Measurements from ENCODE around the gene CHDH. TPM values are rescaled to one million over a fixed set of nuclear protein-coding genes. Genes with fewer than 3 reads are reported as not detected.

The CHDH gene
- total RNA-seq, 1 experiment from 2014 or later: 5.1 TPM

GRCh38 chr3:53775834-53776251 is 70.4 kb downstream of the CHDH start:
- Histone ChIP-seq H3F3A (ENCODE audit: low read length, unreplicated experiment) (no peaks in the 10 kb centered on the region), H3K4me3 (ENCODE audit: low read length) (no peak overlapping the region), H4K20me1 (ENCODE audit: low read length) (no peaks in the 10 kb centered on the region), H3K9ac (ENCODE audit: low read length) (no peak overlapping the region), H2AFZ (ENCODE audit: low read length) (no peak overlapping the region), H3K79me2 (ENCODE audit: low read length) (no peaks in the 10 kb centered on the region), H3K9me2 (replicated peaks; ENCODE audit: low read length) (no peaks in the 10 kb centered on the region), H3K4me1 (ENCODE audit: insufficient read depth, low read length) (no peaks in the 10 kb centered on the region), H3K4me2 (ENCODE audit: low read length) (no peak overlapping the region), H3K9me3 (ENCODE audit: low read length) (no peaks in the 10 kb centered on the region), H3K36me3 (ENCODE audit: low read depth, low read length) (no peaks in the 10 kb centered on the region), H3K27me3 (ENCODE audit: low read length) (peaks cover 84% of the 10 kb centered on the region), H3K27ac (ENCODE audit: low read length) (no peak overlapping the region)
- DNase-seq: peak; percentile 59
- no TSS peak for BruUV-seq (replicated peaks)
- no peak for ATAC-seq
- ChIA-PET CTCF (no interaction called here), POLR2A (ENCODE audit: unreplicated experiment) (no interaction called here)
- no peak for TF ChIP-seq EZH2 (IDR thresholded peaks at IDR 0.05; ENCODE audit: low read length, unreplicated experiment)
- no peak for TF ChIP-seq CTCF (conservative IDR thresholded peaks at IDR 0.05; ENCODE audit: low read depth, low read length)
- TF ChIP-seq EZH2phosphoT487 (IDR thresholded peaks at IDR 0.05; ENCODE audit: borderline replicate concordance, low read length): no peak
- intact Hi-C loops (cut with micrococcal nuclease): no loop called here

- Histone ChIP-seq H3F3A (ENCODE audit: low read length, unreplicated experiment) (no peaks in the 10 kb centered on the region), H3K27me3 (ENCODE audit: low read length) (peaks cover 90% of the 10 kb centered on the region), H3K9me2 (replicated peaks; ENCODE audit: low read length) (no peaks in the 10 kb centered on the region), H2AFZ (ENCODE audit: low read length) (no peak overlapping the region), H3K36me3 (ENCODE audit: low read depth, low read length) (no peaks in the 10 kb centered on the region), H3K27ac (ENCODE audit: low read length) (no peak overlapping the region), H3K4me2 (ENCODE audit: low read length) (no peak overlapping the region), H3K4me1 (ENCODE audit: insufficient read depth, low read length) (no peaks in the 10 kb centered on the region), H3K4me3 (ENCODE audit: low read length) (no peak overlapping the region), H3K9me3 (ENCODE audit: low read length) (no peaks in the 10 kb centered on the region), H4K20me1 (ENCODE audit: low read length) (no peaks in the 10 kb centered on the region), H3K79me2 (ENCODE audit: low read length) (no peaks in the 10 kb centered on the region), H3K9ac (ENCODE audit: low read length) (no peak overlapping the region)
- POLR2A ChIA-PET (ENCODE audit: unreplicated experiment): no interaction called here
- CTCF ChIA-PET: no interaction called here
- TF ChIP-seq EZH2phosphoT487 (IDR thresholded peaks at IDR 0.05; ENCODE audit: borderline replicate concordance, low read length) (no peak), EZH2 (IDR thresholded peaks at IDR 0.05; ENCODE audit: low read length, unreplicated experiment) (no peak), CTCF (conservative IDR thresholded peaks at IDR 0.05; ENCODE audit: low read depth, low read length) (no peak)
- DNase-seq: no peak
- no TSS peak for BruUV-seq (replicated peaks)
- no peak for ATAC-seq
- intact Hi-C loops (cut with micrococcal nuclease): no loop called here
Measured at GRCh38 chr3:53775018-53775417, 71.2 kb downstream of the CHDH start.

- no peak for DNase-seq
- POLR2A ChIA-PET (ENCODE audit: unreplicated experiment): no interaction called here
- H3K79me2 ChIP-seq (ENCODE audit: low read length): no peaks in the 10 kb centered on the region
- CTCF ChIA-PET: no interaction called here
- H3K27me3 ChIP-seq (ENCODE audit: low read length): peaks cover 91% of the 10 kb centered on the region
- H2AFZ ChIP-seq (ENCODE audit: low read length): no peak overlapping the region
- no TSS peak for BruUV-seq (replicated peaks)
- no peak overlapping the region for H3K4me2 ChIP-seq (ENCODE audit: low read length)
- H3K36me3 ChIP-seq (ENCODE audit: low read depth, low read length): no peaks in the 10 kb centered on the region
- ATAC-seq: no peak
- no peak overlapping the region for H3K4me3 ChIP-seq (ENCODE audit: low read length)
- no peak overlapping the region for H3K9ac ChIP-seq (ENCODE audit: low read length)
- no peaks in the 10 kb centered on the region for H3K9me3 ChIP-seq (ENCODE audit: low read length)
- no peaks in the 10 kb centered on the region for H3K4me1 ChIP-seq (ENCODE audit: insufficient read depth, low read length)
- no peaks in the 10 kb centered on the region for H3K9me2 ChIP-seq (replicated peaks; ENCODE audit: low read length)
- H3F3A ChIP-seq (ENCODE audit: low read length, unreplicated experiment): no peaks in the 10 kb centered on the region
- H3K27ac ChIP-seq (ENCODE audit: low read length): no peak overlapping the region
- H4K20me1 ChIP-seq (ENCODE audit: low read length): no peaks in the 10 kb centered on the region
- intact Hi-C loops (cut with micrococcal nuclease): no loop called here
- TF ChIP-seq EZH2phosphoT487 (IDR thresholded peaks at IDR 0.05; ENCODE audit: borderline replicate concordance, low read length): no peak
- no peak for TF ChIP-seq CTCF (conservative IDR thresholded peaks at IDR 0.05; ENCODE audit: low read depth, low read length)
- no peak for TF ChIP-seq EZH2 (IDR thresholded peaks at IDR 0.05; ENCODE audit: low read length, unreplicated experiment)
Measured at GRCh38 chr3:53774414-53774813, 71.8 kb downstream of the CHDH start.

All from PC-3 (cell line).